ENCODE measurements around the gene PDCD6IP.

PDCD6IP gene

GRCh38 chr3:33900440-33900808 lies 102.0 kb downstream of the PDCD6IP start:
- DNase-seq, result no peak

- no peak for DNase-seq
These were observed 102.5 kb downstream of the PDCD6IP start for GRCh38 chr3:33900809-33901505.

- DNase-seq, result no peak
These were observed 103.6 kb downstream of the PDCD6IP start for GRCh38 chr3:33901862-33902563.

GRCh38 chr3:33904730-33905129 lies 106.3 kb downstream of the PDCD6IP start:
- DNase-seq, result no peak

- no peak for DNase-seq
These were observed 109.9 kb downstream of the PDCD6IP start for GRCh38 chr3:33908250-33908851.

- no peak for DNase-seq
These were observed 111.1 kb downstream of the PDCD6IP start for GRCh38 chr3:33909547-33909946.

- no peak for DNase-seq
These were observed 111.6 kb downstream of the PDCD6IP start for GRCh38 chr3:33910031-33910430.

GRCh38 chr3:33911525-33912322 lies 113.3 kb downstream of the PDCD6IP start:
- DNase-seq, result no peak

- no peak for DNase-seq
These were observed 115.8 kb downstream of the PDCD6IP start for GRCh38 chr3:33914212-33914611.

GRCh38 chr3:33914731-33915379 lies 116.4 kb downstream of the PDCD6IP start:
- no peak for DNase-seq

- DNase-seq, result no peak
These were observed 117.5 kb downstream of the PDCD6IP start for GRCh38 chr3:33915796-33916546.

- no peak for DNase-seq
These were observed 119.8 kb downstream of the PDCD6IP start for GRCh38 chr3:33918126-33918756.

Data from activated gamma-delta T cell treated with Interleukin-2 at 50 U/mL for 16 hours (primary cell).